KMS-11 (cell line): ENCODE data around the gene ARHGAP24.

Source experiments
- H2AFZ ChIP-seq: fragments of 200-600 bp; sonication (generic); 2 replicates; pipeline ENCODE4 v1.6.1; 2016; ENCODE audit warnings: antibody characterized with exemption, mixed run types, low read depth
- H3K27ac ChIP-seq: fragments of 200-600 bp; sonication (generic); 2 replicates; pipeline ENCODE4 v1.6.1; 2016; ENCODE audit warnings: mild to moderate bottlenecking, mixed run types
- H3K27me3 ChIP-seq: fragments of 200-600 bp; sonication (generic); 2 replicates; pipeline ENCODE4 v1.6.1; 2017; ENCODE audit warnings: mild to moderate bottlenecking, low read depth, mixed run types, moderate library complexity; ENCODE audit not compliant: insufficient read depth
- H3K36me3 ChIP-seq: fragments of 200-600 bp; sonication (generic); 2 replicates; pipeline ENCODE4 v1.6.1; 2017; ENCODE audit warnings: mild to moderate bottlenecking, mixed run types; ENCODE audit not compliant: insufficient read depth
- H3K4me1 ChIP-seq: fragments of 200-600 bp; sonication (generic); 2 replicates; pipeline ENCODE4 v1.6.1; 2016; ENCODE audit warnings: mild to moderate bottlenecking, low read depth, mixed run types; ENCODE audit not compliant: poor library complexity, severe bottlenecking
- H3K4me2 ChIP-seq: fragments of 200-600 bp; sonication (generic); 2 replicates; pipeline ENCODE4 v1.7.0; 2016; ENCODE audit warnings: mild to moderate bottlenecking, mixed run types
- H3K4me3 ChIP-seq: fragments of 200-600 bp; sonication (generic); IDR thresholded peaks from 2 replicates; pipeline ENCODE4 v1.6.1; 2017; ENCODE audit warnings: low read depth, low read length, mixed read lengths; ENCODE audit not compliant: insufficient read depth
- H3K79me2 ChIP-seq: fragments of 200-600 bp; sonication (generic); 2 replicates; pipeline ENCODE4 v1.6.1; 2016; ENCODE audit warnings: low read depth, mixed run types; ENCODE audit not compliant: insufficient read depth
- H3K9ac ChIP-seq: fragments of 200-600 bp; sonication (generic); 2 replicates; pipeline ENCODE4 v1.6.1; 2016; ENCODE audit warnings: mild to moderate bottlenecking, mixed run types
- H4K20me1 ChIP-seq: fragments of 200-600 bp; sonication (generic); 2 replicates; pipeline ENCODE4 v1.6.1; 2016; ENCODE audit warnings: mild to moderate bottlenecking, mixed run types; ENCODE audit not compliant: insufficient read depth
- TF ChIP-seq, protein P1 (sequence below): fragments of 200-600 bp; sonication (generic); conservative IDR thresholded peaks from 2 replicates; pipeline ENCODE4 v1.6.1; 2017; ENCODE audit warnings: low read depth, mild to moderate bottlenecking, antibody characterized with exemption, low read length, moderate library complexity, mixed read lengths

ARHGAP24 gene

GRCh38 chr4:85869181-85869580, 394.2 kb downstream of the ARHGAP24 start:
- TF ChIP-seq, protein P1, sequence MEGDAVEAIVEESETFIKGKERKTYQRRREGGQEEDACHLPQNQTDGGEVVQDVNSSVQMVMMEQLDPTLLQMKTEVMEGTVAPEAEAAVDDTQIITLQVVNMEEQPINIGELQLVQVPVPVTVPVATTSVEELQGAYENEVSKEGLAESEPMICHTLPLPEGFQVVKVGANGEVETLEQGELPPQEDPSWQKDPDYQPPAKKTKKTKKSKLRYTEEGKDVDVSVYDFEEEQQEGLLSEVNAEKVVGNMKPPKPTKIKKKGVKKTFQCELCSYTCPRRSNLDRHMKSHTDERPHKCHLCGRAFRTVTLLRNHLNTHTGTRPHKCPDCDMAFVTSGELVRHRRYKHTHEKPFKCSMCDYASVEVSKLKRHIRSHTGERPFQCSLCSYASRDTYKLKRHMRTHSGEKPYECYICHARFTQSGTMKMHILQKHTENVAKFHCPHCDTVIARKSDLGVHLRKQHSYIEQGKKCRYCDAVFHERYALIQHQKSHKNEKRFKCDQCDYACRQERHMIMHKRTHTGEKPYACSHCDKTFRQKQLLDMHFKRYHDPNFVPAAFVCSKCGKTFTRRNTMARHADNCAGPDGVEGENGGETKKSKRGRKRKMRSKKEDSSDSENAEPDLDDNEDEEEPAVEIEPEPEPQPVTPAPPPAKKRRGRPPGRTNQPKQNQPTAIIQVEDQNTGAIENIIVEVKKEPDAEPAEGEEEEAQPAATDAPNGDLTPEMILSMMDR, result no peak
- H4K20me1 ChIP-seq, result no peaks in the 10 kb centered on the region
- H2AFZ ChIP-seq, result no peak overlapping the region
- no peaks in the 10 kb centered on the region for H3K79me2 ChIP-seq
- no peak overlapping the region for H3K27ac ChIP-seq
- H3K4me2 ChIP-seq, result no peak overlapping the region
- no peaks in the 10 kb centered on the region for H3K27me3 ChIP-seq
- no peaks in the 10 kb centered on the region for H3K4me1 ChIP-seq
- H3K9ac ChIP-seq, result no peak overlapping the region
- H3K4me3 ChIP-seq, result no peak overlapping the region
- no peaks in the 10 kb centered on the region for H3K36me3 ChIP-seq

- H3K4me3 ChIP-seq, result no peak overlapping the region
- TF ChIP-seq, protein P1, result no peak
- no peaks in the 10 kb centered on the region for H3K27me3 ChIP-seq
- no peak overlapping the region for H3K9ac ChIP-seq
- no peaks in the 10 kb centered on the region for H3K36me3 ChIP-seq
- no peak overlapping the region for H2AFZ ChIP-seq
- H4K20me1 ChIP-seq, result no peaks in the 10 kb centered on the region
- H3K79me2 ChIP-seq, result no peaks in the 10 kb centered on the region
- no peak overlapping the region for H3K4me2 ChIP-seq
- H3K4me1 ChIP-seq, result no peaks in the 10 kb centered on the region
- no peak overlapping the region for H3K27ac ChIP-seq
Measured at GRCh38 chr4:85870298-85871083, 395.5 kb downstream of the ARHGAP24 start.

DNA sequence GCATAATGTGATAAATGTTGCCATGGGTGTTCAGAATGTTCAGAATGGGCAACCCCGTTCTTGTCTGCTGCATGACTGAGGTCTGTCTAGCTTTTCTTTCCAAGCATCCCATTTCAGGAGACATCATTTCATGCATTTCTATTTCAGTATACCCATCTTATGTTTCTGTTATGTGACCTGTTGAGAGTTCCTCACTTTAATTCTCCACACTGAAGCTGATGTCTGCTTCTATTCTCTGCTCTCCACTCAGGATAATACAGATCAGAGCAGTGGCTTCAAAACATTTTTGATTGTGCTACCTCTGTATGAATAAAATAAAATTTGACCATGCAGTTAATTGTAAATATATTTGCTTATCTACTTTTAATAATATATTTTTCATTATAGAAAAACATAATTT, 398.6 kb downstream of the ARHGAP24 start:
- H3K4me2 ChIP-seq, result no peak overlapping the region
- no peaks in the 10 kb centered on the region for H3K27me3 ChIP-seq
- H3K27ac ChIP-seq, result no peak overlapping the region
- H3K4me1 ChIP-seq, result no peaks in the 10 kb centered on the region
- H3K9ac ChIP-seq, result no peak overlapping the region
- TF ChIP-seq, protein P1, result no peak
- no peak overlapping the region for H3K4me3 ChIP-seq
- H3K79me2 ChIP-seq, result no peaks in the 10 kb centered on the region
- no peak overlapping the region for H2AFZ ChIP-seq
- H3K36me3 ChIP-seq, result no peaks in the 10 kb centered on the region
- no peaks in the 10 kb centered on the region for H4K20me1 ChIP-seq

DNA sequence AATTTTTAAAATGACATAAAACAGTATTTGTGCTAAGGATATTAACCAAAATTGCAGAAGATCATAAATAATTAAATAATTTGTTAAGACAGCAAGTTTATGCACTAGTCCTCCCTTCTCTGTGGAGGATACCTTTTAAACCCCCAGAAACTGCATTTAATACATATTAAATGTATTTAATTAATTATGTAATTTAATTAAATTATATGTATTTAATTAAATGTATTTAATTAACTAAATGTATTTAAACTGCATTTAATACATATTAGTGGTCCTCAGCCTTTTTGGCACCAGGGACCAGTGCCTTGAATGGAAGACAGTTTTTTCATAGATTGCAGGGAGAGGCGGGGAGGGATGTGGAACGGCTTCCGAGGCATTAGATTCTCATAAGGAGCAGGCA, 404.6 kb downstream of the ARHGAP24 start:
- Histone ChIP-seq H4K20me1 (no peaks in the 10 kb centered on the region), H3K9ac (no peak overlapping the region), H3K79me2 (no peaks in the 10 kb centered on the region), H3K4me3 (no peak overlapping the region), H3K27ac (no peak overlapping the region), H3K27me3 (no peaks in the 10 kb centered on the region), H3K4me1 (no peaks in the 10 kb centered on the region), H2AFZ (no peak overlapping the region), H3K36me3 (no peaks in the 10 kb centered on the region), H3K4me2 (no peak overlapping the region)
- TF ChIP-seq, protein P1, result no peak
